Loucy (cell line): ENCODE results near the gene EDN1.

ENCODE experiments used
- H2AFZ ChIP-seq: fragments of 200-600 bp; sonication (generic); 2 replicates; pipeline ENCODE4 v1.6.0; 2016; ENCODE audit warnings: antibody characterized with exemption, mild to moderate bottlenecking, low read length, moderate library complexity
- H3F3A ChIP-seq: fragments of 200-600 bp; 2 replicates; pipeline ENCODE4 v1.6.0; 2016; ENCODE audit warnings: antibody characterized with exemption, low read depth, mild to moderate bottlenecking
- H3K27me3 ChIP-seq: fragments of 200-600 bp; sonication (generic); 2 replicates; pipeline ENCODE4 v1.6.1; 2014; ENCODE audit warnings: low read length, mild to moderate bottlenecking; ENCODE audit not compliant: insufficient read depth, poor library complexity, severe bottlenecking
- H3K36me3 ChIP-seq: fragments of 200-600 bp; sonication (generic); 2 replicates; pipeline ENCODE4 v1.6.1; 2016; ENCODE audit warnings: low read length; ENCODE audit not compliant: insufficient read depth
- H3K4me1 ChIP-seq: fragments of 200-600 bp; sonication (generic); 2 replicates; pipeline ENCODE4 v1.5.1; 2014; ENCODE audit warnings: low read length, mild to moderate bottlenecking; ENCODE audit not compliant: insufficient read depth, poor library complexity, severe bottlenecking
- H3K4me2 ChIP-seq: fragments of 200-600 bp; sonication (generic); 2 replicates; pipeline ENCODE4 v1.6.0; 2014; ENCODE audit warnings: antibody characterized with exemption, low read length, low read depth, mild to moderate bottlenecking; ENCODE audit not compliant: poor library complexity, severe bottlenecking
- H3K4me3 ChIP-seq: fragments of 200-600 bp; sonication (generic); 2 replicates; pipeline ENCODE4 v1.5.1; 2014; ENCODE audit warnings: low read length, mild to moderate bottlenecking, mixed read lengths; ENCODE audit not compliant: poor library complexity, severe bottlenecking
- H3K79me2 ChIP-seq: fragments of 200-600 bp; sonication (generic); 2 replicates; pipeline ENCODE4 v1.6.1; 2014; ENCODE audit warnings: low read length; ENCODE audit not compliant: insufficient read depth
- H3K9ac ChIP-seq: fragments of 200-600 bp; sonication (generic); 2 replicates; pipeline ENCODE4 v1.6.0; 2014; ENCODE audit warnings: mild to moderate bottlenecking, low read depth, low read length, moderate library complexity; ENCODE audit not compliant: poor library complexity, severe bottlenecking
- H3K9me2 ChIP-seq: fragments of 200-600 bp; sonication (generic); replicated peaks from 2 replicates; pipeline ENCODE4 v1.6.1; 2016; ENCODE audit warnings: low read depth, low read length, mixed read lengths
- H3K9me3 ChIP-seq: fragments of 200-600 bp; sonication (generic); 2 replicates; pipeline ENCODE4 v1.6.1; 2014; ENCODE audit warnings: mild to moderate bottlenecking, antibody characterized with exemption, low read length, low read depth; ENCODE audit not compliant: insufficient read depth
- H4K20me1 ChIP-seq: fragments of 200-600 bp; sonication (generic); 2 replicates; pipeline ENCODE4 v1.6.0; 2014; ENCODE audit warnings: antibody characterized with exemption, low read length, mild to moderate bottlenecking; ENCODE audit not compliant: insufficient read depth, poor library complexity, severe bottlenecking
- EZH2phosphoT487 ChIP-seq: fragments of 200-600 bp; IDR thresholded peaks from 2 replicates; pipeline ENCODE4 v1.6.1; 2018; ENCODE audit warnings: antibody characterized with exemption, mild to moderate bottlenecking, moderate library complexity, borderline replicate concordance
- TF ChIP-seq, protein P1 (sequence below): fragments of 200-600 bp; sonication (generic); conservative IDR thresholded peaks from 2 replicates; pipeline ENCODE4 v1.5.1; 2014; ENCODE audit warnings: mild to moderate bottlenecking, antibody characterized with exemption, low read length

The EDN1 gene

DNA sequence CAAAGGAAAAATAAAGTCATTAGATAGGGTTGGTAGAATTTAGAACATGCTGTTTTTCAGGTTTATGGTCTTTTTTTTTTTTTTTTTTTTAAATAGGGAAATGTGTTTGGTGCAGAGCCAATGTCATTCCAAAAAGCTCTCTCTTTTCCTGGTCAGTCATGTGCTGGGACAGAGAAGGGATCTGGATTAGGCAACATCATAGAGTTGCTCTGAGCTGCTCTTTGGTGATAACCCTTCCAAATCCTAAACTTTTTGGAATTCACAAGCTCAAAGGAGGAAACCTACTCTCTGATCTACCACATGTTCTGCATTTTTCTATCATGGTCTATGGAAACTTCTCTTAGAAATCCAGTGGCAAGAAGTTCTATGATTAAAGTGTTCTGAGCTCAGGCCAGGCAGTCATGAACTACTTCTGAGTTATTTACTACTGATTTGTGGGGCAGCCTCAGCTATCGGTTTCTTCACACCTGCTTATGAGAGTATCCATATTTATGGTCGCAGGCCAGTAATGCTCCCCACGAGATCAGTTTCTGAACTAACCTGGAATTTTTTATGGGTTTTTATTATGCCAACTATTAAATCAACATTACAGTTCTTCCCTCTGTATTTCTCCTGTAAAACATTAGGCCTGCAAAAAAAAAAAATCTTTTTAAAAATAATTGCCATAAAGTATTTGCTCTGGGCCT, 4.8 kb downstream of the EDN1 start:
- Histone ChIP-seq H3K27me3 (peaks cover 15% of the 10 kb centered on the region), H3K36me3 (no peaks in the 10 kb centered on the region), H3K9me2 (no peaks in the 10 kb centered on the region), H3K9ac (no peak overlapping the region), H3K9me3 (no peaks in the 10 kb centered on the region), H3K4me2 (no peak overlapping the region), H2AFZ (no peak overlapping the region), H3K79me2 (no peaks in the 10 kb centered on the region), H4K20me1 (no peaks in the 10 kb centered on the region), H3K4me1 (peaks cover 6% of the 10 kb centered on the region), H3F3A (no peaks in the 10 kb centered on the region), H3K4me3 (no peak overlapping the region)
- TF ChIP-seq, protein P1, sequence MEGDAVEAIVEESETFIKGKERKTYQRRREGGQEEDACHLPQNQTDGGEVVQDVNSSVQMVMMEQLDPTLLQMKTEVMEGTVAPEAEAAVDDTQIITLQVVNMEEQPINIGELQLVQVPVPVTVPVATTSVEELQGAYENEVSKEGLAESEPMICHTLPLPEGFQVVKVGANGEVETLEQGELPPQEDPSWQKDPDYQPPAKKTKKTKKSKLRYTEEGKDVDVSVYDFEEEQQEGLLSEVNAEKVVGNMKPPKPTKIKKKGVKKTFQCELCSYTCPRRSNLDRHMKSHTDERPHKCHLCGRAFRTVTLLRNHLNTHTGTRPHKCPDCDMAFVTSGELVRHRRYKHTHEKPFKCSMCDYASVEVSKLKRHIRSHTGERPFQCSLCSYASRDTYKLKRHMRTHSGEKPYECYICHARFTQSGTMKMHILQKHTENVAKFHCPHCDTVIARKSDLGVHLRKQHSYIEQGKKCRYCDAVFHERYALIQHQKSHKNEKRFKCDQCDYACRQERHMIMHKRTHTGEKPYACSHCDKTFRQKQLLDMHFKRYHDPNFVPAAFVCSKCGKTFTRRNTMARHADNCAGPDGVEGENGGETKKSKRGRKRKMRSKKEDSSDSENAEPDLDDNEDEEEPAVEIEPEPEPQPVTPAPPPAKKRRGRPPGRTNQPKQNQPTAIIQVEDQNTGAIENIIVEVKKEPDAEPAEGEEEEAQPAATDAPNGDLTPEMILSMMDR: no peak
- no peak for TF ChIP-seq EZH2phosphoT487

DNA sequence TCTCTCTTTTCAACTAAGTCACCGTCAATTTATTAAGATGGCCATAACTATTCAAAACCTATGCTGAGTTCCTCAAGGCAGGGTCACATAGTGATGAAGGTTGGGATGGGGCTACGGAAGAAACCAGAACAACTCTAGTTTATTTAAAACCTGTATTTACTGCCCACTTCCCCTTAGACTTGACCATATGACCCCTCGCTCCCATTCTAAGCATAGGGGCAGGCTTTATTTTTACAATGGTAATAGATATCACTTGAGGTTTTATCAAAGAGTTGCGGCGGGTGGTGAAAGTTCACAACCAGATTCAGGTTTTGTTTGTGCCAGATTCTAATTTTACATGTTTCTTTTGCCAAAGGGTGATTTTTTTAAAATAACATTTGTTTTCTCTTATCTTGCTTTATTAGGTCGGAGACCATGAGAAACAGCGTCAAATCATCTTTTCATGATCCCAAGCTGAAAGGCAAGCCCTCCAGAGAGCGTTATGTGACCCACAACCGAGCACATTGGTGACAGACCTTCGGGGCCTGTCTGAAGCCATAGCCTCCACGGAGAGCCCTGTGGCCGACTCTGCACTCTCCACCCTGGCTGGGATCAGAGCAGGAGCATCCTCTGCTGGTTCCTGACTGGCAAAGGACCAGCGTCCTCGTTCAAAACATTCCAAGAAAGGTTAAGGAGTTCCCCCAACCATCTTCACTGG, 5.5 kb downstream of the EDN1 start:
- no peaks in the 10 kb centered on the region for H4K20me1 ChIP-seq
- H3K4me1 ChIP-seq: peaks cover 1% of the 10 kb centered on the region
- no peaks in the 10 kb centered on the region for H3K79me2 ChIP-seq
- H3K9me3 ChIP-seq: no peaks in the 10 kb centered on the region
- no peak overlapping the region for H2AFZ ChIP-seq
- H3F3A ChIP-seq: no peaks in the 10 kb centered on the region
- peaks cover 15% of the 10 kb centered on the region for H3K27me3 ChIP-seq
- no peak overlapping the region for H3K4me2 ChIP-seq
- H3K36me3 ChIP-seq: no peaks in the 10 kb centered on the region
- no peak overlapping the region for H3K9ac ChIP-seq
- TF ChIP-seq, protein P1: no peak
- no peak for TF ChIP-seq EZH2phosphoT487
- no peak overlapping the region for H3K4me3 ChIP-seq
- H3K9me2 ChIP-seq: no peaks in the 10 kb centered on the region

DNA sequence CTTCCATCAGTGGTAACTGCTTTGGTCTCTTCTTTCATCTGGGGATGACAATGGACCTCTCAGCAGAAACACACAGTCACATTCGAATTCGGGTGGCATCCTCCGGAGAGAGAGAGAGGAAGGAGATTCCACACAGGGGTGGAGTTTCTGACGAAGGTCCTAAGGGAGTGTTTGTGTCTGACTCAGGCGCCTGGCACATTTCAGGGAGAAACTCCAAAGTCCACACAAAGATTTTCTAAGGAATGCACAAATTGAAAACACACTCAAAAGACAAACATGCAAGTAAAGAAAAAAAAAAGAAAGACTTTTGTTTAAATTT, 6.1 kb downstream of the EDN1 start:
- TF ChIP-seq, protein P1: no peak
- TF ChIP-seq EZH2phosphoT487: no peak
- Histone ChIP-seq H4K20me1 (no peaks in the 10 kb centered on the region), H3K79me2 (no peaks in the 10 kb centered on the region), H3K4me1 (no peaks in the 10 kb centered on the region), H2AFZ (no peak overlapping the region), H3K4me2 (no peak overlapping the region), H3F3A (no peaks in the 10 kb centered on the region), H3K27me3 (peaks cover 10% of the 10 kb centered on the region), H3K9me3 (no peaks in the 10 kb centered on the region), H3K4me3 (no peak overlapping the region), H3K9me2 (no peaks in the 10 kb centered on the region), H3K9ac (no peak overlapping the region), H3K36me3 (no peaks in the 10 kb centered on the region)
